Activated T-cell treated with anti-CD3 and anti-CD28 coated beads, Interleukin-2, amount 50 U/mL, for 1 hour (primary cell): ENCODE results near the gene SERTAD1.

Source experiments
- DNase-seq: peaks from one replicate; pipeline ENCODE4 v3.0.0-alpha.2; 2020

SERTAD1 gene

GRCh38 chr19:40374084-40374483 lies 51.7 kb downstream of the SERTAD1 start:
- DNase-seq: no peak

- no peak for DNase-seq
Observed at GRCh38 chr19:40371802-40372122, 54.0 kb downstream of the SERTAD1 start.
